ENCODE measurements around the gene KDM8. TPM values are rescaled to one million over a fixed set of nuclear protein-coding genes. Genes with fewer than 3 reads are reported as not detected.

KDM8 gene
- total RNA-seq, 1 donor from 2014 or later: 1.8 TPM

GRCh38 chr16:27239906-27240655 lies 36.8 kb downstream of the KDM8 start:
- FAIRE-seq: no peak
- no peak for DNase-seq (ENCODE audit: low read depth)
- TF ChIP-seq CTCF (IDR thresholded peaks at IDR 0.05; ENCODE audit: insufficient read depth, low read length, severe bottlenecking): no peak
- no peak overlapping the region for H3K4me3 ChIP-seq (ENCODE audit: low read depth, low read length)
- no peaks in the 10 kb centered on the region for H3K36me3 ChIP-seq (ENCODE audit: control insufficient read depth, insufficient read depth, low read length)
- no peaks in the 10 kb centered on the region for H3K27me3 ChIP-seq (ENCODE audit: control insufficient read depth, insufficient read depth, low read length)

GRCh38 chr16:27240948-27241531 lies 37.7 kb downstream of the KDM8 start:
- Histone ChIP-seq H3K4me3 (ENCODE audit: low read depth, low read length) (no peak overlapping the region), H3K36me3 (ENCODE audit: control insufficient read depth, insufficient read depth, low read length) (no peaks in the 10 kb centered on the region), H3K27me3 (ENCODE audit: control insufficient read depth, insufficient read depth, low read length) (no peaks in the 10 kb centered on the region)
- no peak for TF ChIP-seq CTCF (IDR thresholded peaks at IDR 0.05; ENCODE audit: insufficient read depth, low read length, severe bottlenecking)
- FAIRE-seq (no peak), DNase-seq (ENCODE audit: low read depth) (no peak)

DNA sequence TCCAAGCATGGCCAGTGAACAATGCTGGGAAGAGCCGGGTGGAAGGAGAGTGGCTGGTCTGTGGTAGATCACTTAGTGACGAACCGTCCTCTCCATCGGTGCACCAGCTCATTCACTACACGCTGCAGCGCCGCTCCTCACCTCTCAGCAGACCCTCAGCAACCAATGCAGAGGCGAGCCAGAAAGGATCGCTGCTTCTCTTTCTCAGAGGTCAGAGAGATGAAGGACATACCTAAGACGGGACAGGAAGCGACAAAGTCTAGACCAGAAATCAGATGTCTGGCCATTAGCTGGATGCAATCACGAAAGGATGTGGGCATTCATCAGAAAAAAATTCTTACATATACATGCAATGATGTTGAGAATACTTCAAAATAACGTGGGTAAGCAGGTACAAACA lies 38.3 kb downstream of the KDM8 start:
- Histone ChIP-seq H3K36me3 (ENCODE audit: control insufficient read depth, insufficient read depth, low read length) (no peaks in the 10 kb centered on the region), H3K27me3 (ENCODE audit: control insufficient read depth, insufficient read depth, low read length) (no peaks in the 10 kb centered on the region), H3K4me3 (ENCODE audit: low read depth, low read length) (no peak overlapping the region)
- no peak for FAIRE-seq
- DNase-seq (ENCODE audit: low read depth): no peak
- TF ChIP-seq CTCF (IDR thresholded peaks at IDR 0.05; ENCODE audit: insufficient read depth, low read length, severe bottlenecking): no peak

DNA sequence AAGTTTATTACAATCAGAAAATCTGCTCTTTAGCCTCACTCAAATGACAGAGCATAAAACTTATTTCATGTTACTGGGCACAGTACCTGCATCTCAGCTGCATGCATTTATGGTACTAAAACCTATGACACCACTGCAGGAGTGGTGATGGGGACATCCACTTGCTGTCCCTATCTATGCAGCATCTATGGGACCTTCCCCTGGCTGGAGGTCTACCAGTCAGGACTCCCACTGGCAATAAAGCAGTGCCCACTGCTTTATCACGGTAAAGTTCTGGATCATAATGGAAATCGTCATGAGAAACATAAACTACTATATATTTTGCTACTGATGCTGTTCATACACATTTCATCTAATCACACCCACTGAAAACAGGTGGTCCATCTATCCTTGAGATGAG lies 39.1 kb downstream of the KDM8 start:
- no peak for TF ChIP-seq CTCF (IDR thresholded peaks at IDR 0.05; ENCODE audit: insufficient read depth, low read length, severe bottlenecking)

GRCh38 chr16:27242868-27243590 lies 39.7 kb downstream of the KDM8 start:
- FAIRE-seq (no peak), DNase-seq (ENCODE audit: low read depth) (no peak)
- H3K36me3 ChIP-seq (ENCODE audit: control insufficient read depth, insufficient read depth, low read length): no peaks in the 10 kb centered on the region
- no peak for TF ChIP-seq CTCF (IDR thresholded peaks at IDR 0.05; ENCODE audit: insufficient read depth, low read length, severe bottlenecking)
- H3K4me3 ChIP-seq (ENCODE audit: low read depth, low read length): no peak overlapping the region
- H3K27me3 ChIP-seq (ENCODE audit: control insufficient read depth, insufficient read depth, low read length): no peaks in the 10 kb centered on the region

More for the DNA sequence above, 39.1 kb downstream of the KDM8 start:
- FAIRE-seq: no peak
- no peak for DNase-seq (ENCODE audit: low read depth)
- Histone ChIP-seq H3K4me3 (ENCODE audit: low read depth, low read length) (no peak overlapping the region), H3K36me3 (ENCODE audit: control insufficient read depth, insufficient read depth, low read length) (no peaks in the 10 kb centered on the region), H3K27me3 (ENCODE audit: control insufficient read depth, insufficient read depth, low read length) (no peaks in the 10 kb centered on the region)

All from bronchial epithelial cell (primary cell).